Adipocyte (in vitro differentiated cells): ENCODE measurements around the gene PDE7B.
"Not testable (repeated sequence)": the region's sequence is repeated elsewhere in the genome, so short reads cannot be mapped to it uniquely, and the experiment has no call there.

Experiments
- DNase-seq: peaks from one replicate; pipeline ENCODE4 v3.0.0-alpha.2; 2015; ENCODE audit warnings: low read depth
- H3K27me3 ChIP-seq: replicated peaks from 2 replicates; pipeline ENCODE4 v1.7.0; 2013; ENCODE audit warnings: mild to moderate bottlenecking, low read length, moderate library complexity; ENCODE audit not compliant: control insufficient read depth, insufficient read depth
- H3K36me3 ChIP-seq: 2 replicates; pipeline ENCODE4 v1.7.0; 2013; ENCODE audit warnings: low read length, mild to moderate bottlenecking, moderate library complexity; ENCODE audit not compliant: control insufficient read depth, insufficient read depth, severe bottlenecking
- H3K4me1 ChIP-seq: 2 replicates; pipeline ENCODE4 v1.7.0; 2013; ENCODE audit warnings: mild to moderate bottlenecking, low read length, moderate library complexity; ENCODE audit not compliant: control insufficient read depth, insufficient read depth
- H3K4me3 ChIP-seq: 2 replicates; pipeline ENCODE4 v1.7.0; 2013; ENCODE audit warnings: mild to moderate bottlenecking, low read length, moderate library complexity
- H3K9ac ChIP-seq: 2 replicates; pipeline ENCODE4 v1.7.0; 2013; ENCODE audit warnings: mild to moderate bottlenecking, low read length, moderate library complexity
- H3K9me3 ChIP-seq: 2 replicates; pipeline ENCODE4 v1.7.0; 2013; ENCODE audit warnings: mild to moderate bottlenecking, low read length, moderate library complexity; ENCODE audit not compliant: control insufficient read depth

Gene PDE7B

DNA sequence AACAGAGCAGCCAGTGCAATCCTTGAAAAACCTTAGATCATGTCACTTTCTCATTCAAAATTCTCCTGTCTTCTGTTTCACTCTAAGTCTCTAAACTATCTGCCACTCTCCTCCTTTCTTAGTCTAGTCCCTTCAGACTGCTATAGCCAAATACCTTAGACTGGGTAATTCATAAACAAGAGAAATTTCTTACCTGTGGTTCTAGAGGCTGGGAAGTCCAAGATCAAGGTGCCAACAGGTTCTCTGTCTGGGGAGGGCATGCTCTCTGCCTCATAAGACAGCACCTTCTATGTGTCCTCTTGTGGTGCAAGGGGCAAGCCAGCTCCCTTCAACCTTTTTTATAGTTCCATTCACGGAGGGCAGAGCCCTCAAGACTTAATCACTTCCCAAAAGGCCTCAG lies 242.3 kb downstream of the PDE7B start:
- DNase-seq = no peak
- H3K9me3 ChIP-seq = peaks cover 5% of the 10 kb centered on the region
- no peak overlapping the region for H3K9ac ChIP-seq
- peaks cover 36% of the 10 kb centered on the region for H3K4me1 ChIP-seq
- no peaks in the 10 kb centered on the region for H3K36me3 ChIP-seq
- no peak overlapping the region for H3K4me3 ChIP-seq
- H3K27me3 ChIP-seq = no peaks in the 10 kb centered on the region

DNA sequence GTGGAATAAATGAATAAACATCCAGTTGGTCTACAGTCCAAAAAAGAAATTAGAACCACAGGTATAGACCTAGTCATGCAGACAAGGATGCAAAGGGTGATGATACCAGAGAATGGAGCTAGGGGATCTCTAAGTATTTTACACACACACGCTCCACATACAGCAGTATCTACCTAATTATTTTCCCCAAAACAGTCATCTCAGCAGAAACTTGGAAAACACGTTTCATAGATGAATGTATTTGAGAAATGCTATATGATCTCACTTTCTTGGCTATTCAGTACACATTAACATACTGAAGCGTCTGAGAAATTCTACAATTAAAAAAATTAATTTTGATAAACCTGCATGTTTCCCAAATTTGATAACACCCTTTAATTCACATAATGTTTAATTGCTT lies 243.3 kb downstream of the PDE7B start:
- no peaks in the 10 kb centered on the region for H3K27me3 ChIP-seq
- H3K9ac ChIP-seq = no peak overlapping the region
- H3K4me1 ChIP-seq = peaks cover 36% of the 10 kb centered on the region
- no peak overlapping the region for H3K4me3 ChIP-seq
- no peaks in the 10 kb centered on the region for H3K36me3 ChIP-seq
- H3K9me3 ChIP-seq = peaks cover 5% of the 10 kb centered on the region
- no peak for DNase-seq

DNA sequence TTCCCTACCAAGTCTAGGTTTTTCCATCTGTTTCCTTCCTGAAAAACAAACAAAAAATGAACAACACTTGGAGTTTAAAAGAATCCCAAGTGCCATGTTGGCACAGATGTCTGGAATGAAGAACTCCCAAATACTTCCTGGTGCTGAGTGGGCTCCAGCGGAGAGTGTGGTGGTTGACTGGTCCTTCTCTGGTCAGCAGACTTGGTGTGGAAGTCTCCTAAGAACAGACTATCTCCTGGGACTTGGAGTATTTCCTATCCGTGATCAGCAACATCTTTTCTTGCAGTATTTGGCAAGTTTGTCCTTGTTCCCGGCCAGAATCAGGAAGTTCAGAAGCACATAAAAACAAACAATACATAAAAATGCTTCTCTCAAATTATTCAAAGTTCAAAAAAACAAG lies 244.5 kb downstream of the PDE7B start:
- Histone ChIP-seq H3K9ac (peak overlapping the region; percentile 16), H3K4me3 (peak overlapping the region; percentile 54), H3K9me3 (peaks cover 5% of the 10 kb centered on the region), H3K36me3 (no peaks in the 10 kb centered on the region), H3K27me3 (no peaks in the 10 kb centered on the region), H3K4me1 (peaks cover 25% of the 10 kb centered on the region)
- DNase-seq = peak; percentile 54

DNA sequence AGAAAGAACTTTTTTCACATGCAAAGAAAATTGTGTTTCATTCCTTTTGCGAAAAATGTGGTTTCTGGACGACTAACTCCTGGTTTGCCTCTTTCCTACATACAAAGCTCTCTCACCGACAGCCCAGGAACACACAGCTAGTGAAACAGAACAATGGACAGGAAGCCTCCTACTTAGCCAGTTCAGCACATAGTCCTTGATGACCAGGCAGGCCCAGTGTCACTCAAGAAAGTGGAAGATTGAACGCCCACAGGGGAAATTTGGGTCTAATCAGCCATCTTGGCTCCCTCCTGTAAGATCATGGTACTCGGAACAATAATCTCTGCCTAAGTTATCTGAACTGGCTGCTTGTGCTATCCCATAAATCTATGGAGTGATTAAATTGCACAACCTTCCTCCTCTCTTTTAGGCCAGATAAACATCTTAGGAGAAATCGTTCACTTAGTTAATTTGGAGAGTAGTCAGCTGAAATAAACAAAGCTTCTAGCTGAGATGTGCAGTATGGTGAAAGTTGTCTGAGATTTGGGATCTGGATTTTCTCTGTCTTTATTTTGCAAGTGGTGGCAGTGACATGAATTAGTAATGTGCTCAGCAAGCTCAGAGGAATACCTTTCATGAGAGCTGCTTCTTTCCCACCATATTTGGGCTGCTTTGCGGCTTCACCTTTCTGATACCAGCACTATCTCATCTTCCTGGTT lies 251.6 kb downstream of the PDE7B start:
- peak; percentile 61 for DNase-seq
- Histone ChIP-seq H3K36me3 (no peaks in the 10 kb centered on the region), H3K4me3 (peak overlapping the region; percentile 61), H3K9me3 (no peaks in the 10 kb centered on the region), H3K4me1 (peaks cover 27% of the 10 kb centered on the region), H3K27me3 (no peaks in the 10 kb centered on the region), H3K9ac (peak overlapping the region; percentile 51)

DNA sequence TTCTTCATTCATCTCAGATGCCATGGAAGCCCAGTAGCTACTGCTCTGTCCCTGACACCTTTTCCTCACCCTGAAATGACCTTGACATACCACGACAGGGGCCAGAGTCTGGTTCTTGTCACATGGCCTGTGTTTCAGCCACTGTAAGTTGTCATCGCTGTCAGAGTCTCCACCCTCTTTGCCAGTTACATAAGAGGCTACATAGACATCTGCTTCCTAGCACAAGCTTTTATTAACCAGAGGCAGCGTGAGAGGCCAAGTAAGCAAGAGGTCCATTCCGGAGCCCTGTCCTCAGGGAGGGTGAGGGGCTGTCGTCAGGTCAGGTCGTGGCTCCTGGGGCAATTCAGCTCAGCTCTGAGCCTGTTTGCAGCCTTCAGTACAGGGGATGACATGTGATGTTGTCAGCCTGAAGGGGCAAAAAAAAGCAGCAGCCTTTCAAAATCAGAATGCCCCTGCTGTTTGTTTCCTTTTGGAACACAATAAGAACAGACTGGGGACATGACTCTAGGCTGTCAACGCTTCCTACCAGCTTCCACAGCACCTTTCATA lies 252.3 kb downstream of the PDE7B start:
- H3K4me3 ChIP-seq = peak overlapping the region; percentile 61
- H3K4me1 ChIP-seq = peaks cover 27% of the 10 kb centered on the region
- H3K36me3 ChIP-seq = no peaks in the 10 kb centered on the region
- peak overlapping the region; percentile 51 for H3K9ac ChIP-seq
- DNase-seq = no peak
- no peaks in the 10 kb centered on the region for H3K27me3 ChIP-seq
- no peaks in the 10 kb centered on the region for H3K9me3 ChIP-seq

DNA sequence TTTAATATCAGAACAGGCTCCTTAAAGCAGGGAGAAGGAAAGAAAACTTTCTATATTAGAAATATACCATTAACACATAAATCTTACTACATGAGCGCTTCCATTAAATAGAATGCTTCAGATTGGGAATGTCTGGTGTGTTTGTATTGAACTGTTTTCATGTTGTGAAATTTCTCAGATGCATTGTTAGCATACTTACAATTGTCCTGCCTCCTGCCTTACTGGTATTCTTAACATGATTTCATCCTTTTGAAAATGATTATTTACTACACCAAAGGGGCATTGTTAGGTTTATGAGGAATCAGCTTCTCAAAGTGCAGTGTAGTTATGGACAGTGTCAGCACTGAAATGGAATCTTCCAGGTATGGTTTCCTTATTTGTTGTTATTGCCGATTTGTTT lies 253.1 kb downstream of the PDE7B start:
- peaks cover 27% of the 10 kb centered on the region for H3K4me1 ChIP-seq
- H3K27me3 ChIP-seq = no peaks in the 10 kb centered on the region
- DNase-seq = peak; percentile 48

DNA sequence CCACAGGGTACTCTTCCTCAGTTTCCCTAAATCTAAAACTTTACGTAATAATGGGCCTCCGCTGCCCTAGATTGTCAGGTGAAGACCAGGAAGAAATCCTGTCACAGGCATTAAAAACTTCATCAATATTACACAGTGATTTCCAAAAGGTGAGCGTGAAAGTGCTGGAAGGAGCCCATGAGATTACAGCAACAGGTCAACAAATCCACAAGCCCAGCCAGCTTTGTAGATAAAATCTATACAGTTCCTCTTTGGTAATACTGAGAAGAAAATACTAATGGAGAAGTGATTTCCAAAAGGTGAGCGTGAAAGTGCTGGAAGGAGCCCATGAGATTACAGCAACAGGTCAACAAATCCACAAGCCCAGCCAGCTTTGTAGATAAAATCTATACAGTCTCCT lies 254.3 kb downstream of the PDE7B start:
- H3K36me3 ChIP-seq, DNase-seq, H3K27me3 ChIP-seq, H3K4me3 ChIP-seq, H3K9me3 ChIP-seq, H3K9ac ChIP-seq: not testable (repeated sequence)
- H3K4me1 ChIP-seq = peaks cover 27% of the 10 kb centered on the region

More for the DNA sequence above, 253.1 kb downstream of the PDE7B start:
- no peak overlapping the region for H3K4me3 ChIP-seq
- H3K9me3 ChIP-seq = no peaks in the 10 kb centered on the region
- H3K9ac ChIP-seq = peak overlapping the region; percentile 51
- H3K36me3 ChIP-seq = no peaks in the 10 kb centered on the region

DNA sequence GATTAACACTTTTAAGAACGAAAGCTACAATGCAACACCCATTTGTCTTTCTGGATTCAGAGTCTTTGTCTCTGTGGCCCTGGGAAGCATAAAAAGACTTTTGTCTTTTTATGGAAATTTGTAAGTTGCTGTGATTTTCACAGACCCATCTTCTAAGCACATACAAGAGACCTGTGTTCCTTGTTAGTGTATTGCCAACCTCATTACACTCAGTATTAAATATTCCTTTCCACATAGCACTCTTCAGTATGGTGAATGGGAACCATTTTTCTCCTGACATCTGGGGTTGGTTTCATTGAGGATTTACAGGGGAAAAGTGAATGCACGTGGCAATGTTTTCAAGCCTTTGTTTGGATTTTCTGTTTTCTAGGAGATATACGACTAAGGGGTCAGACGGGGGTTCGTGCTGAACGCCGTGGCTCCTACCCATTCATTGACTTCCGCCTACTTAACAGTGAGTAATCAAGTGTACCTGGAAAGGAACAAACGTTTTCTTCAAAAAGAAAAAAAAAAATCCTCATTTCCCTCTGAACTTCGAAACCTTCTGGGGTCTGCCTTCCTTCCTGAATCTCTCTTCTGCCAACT lies 257.0 kb downstream of the PDE7B start:
- peaks cover 20% of the 10 kb centered on the region for H3K4me1 ChIP-seq
- no peak overlapping the region for H3K4me3 ChIP-seq
- no peak overlapping the region for H3K9ac ChIP-seq
- no peaks in the 10 kb centered on the region for H3K27me3 ChIP-seq
- DNase-seq = no peak
- no peaks in the 10 kb centered on the region for H3K9me3 ChIP-seq
- H3K36me3 ChIP-seq = no peaks in the 10 kb centered on the region

DNA sequence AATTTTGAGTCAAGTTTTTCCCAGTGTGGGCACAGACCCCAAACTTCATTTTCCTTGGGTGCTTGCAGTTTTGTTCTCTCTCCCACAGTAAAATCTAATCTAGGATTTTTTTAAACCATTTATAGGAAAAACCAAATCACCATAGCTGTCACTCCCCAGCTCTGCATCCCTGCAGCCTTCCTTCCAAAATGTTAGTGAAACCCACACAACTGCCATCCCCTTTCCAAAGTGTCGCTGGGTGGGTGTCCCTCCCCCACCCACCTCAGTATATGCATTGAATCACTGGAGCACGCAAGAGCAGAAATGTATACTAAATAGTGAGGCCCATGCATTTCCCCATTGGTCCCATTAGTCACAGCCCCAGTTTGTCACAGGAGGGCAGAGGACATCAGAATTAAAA lies 260.3 kb downstream of the PDE7B start:
- no peaks in the 10 kb centered on the region for H3K36me3 ChIP-seq
- no peak overlapping the region for H3K9ac ChIP-seq
- H3K27me3 ChIP-seq = no peaks in the 10 kb centered on the region
- no peak for DNase-seq
- no peak overlapping the region for H3K4me3 ChIP-seq
- no peaks in the 10 kb centered on the region for H3K9me3 ChIP-seq
- H3K4me1 ChIP-seq = peaks cover 20% of the 10 kb centered on the region

DNA sequence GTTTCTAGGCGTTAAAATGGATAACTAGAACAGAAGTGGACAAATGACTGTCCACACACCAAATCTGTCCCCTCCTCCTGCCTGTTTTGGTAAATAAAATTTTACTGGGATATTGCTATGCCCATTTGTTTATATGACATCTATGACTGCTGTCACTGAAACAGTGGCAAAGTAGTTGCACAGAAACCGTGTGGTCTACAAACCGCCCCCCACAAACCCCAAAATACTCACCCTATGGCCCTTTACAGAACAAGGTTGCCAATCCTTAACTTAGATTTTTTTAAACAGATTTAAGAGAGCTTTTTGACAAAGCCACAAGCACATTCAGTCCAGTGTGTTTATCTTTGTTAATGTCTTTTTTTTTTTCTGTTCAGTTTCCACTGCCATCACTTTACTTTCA lies 260.8 kb downstream of the PDE7B start:
- no peak overlapping the region for H3K9ac ChIP-seq
- H3K4me1 ChIP-seq = peaks cover 24% of the 10 kb centered on the region
- H3K27me3 ChIP-seq = no peaks in the 10 kb centered on the region
- no peak for DNase-seq
- H3K4me3 ChIP-seq = no peak overlapping the region
- H3K9me3 ChIP-seq = no peaks in the 10 kb centered on the region
- no peaks in the 10 kb centered on the region for H3K36me3 ChIP-seq

DNA sequence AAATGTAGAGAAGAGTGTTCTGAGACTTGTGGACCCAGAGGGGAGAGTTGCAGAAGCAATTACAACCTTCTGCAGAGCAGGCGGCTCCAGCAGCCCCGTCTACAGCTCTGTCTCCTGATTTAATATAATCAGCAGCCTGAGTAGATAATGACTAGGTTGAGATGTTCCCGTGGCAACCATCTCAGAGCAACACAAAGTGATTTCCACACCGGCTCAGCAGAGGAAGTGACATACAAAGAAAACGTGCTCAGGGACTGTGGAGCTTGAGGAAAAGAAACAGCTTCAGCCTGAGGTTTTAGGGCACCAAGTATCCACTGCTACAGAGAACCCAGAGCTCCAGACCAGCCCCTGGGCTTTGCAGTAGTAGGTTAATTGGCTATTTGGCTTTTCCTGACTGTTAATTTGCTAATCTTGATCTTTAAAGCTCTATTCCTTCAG lies 262.3 kb downstream of the PDE7B start:
- no peaks in the 10 kb centered on the region for H3K9me3 ChIP-seq
- peaks cover 35% of the 10 kb centered on the region for H3K4me1 ChIP-seq
- peak; percentile 80 for DNase-seq
- no peaks in the 10 kb centered on the region for H3K27me3 ChIP-seq
- no peak overlapping the region for H3K9ac ChIP-seq
- H3K4me3 ChIP-seq = peak overlapping the region; percentile 3
- H3K36me3 ChIP-seq = no peaks in the 10 kb centered on the region
